A673 (cell line): ENCODE measurements around the gene ALDOC. TPM values are rescaled to one million over a fixed set of nuclear protein-coding genes. Genes with fewer than 3 reads are reported as not detected.

ENCODE experiments used
- BruUV-seq: library from RNA; stranded (reverse); fragments of 400-500 nt; replicated peaks from 2 replicates; lab custom pipeline; 2021; lab: Mats Ljungman, UMichigan
- CTCF ChIA-PET: fragments of 300-600 bp; sonication (Branson Sonifier 250); formaldehyde crosslinking; loops from one replicate; lab custom pipeline; 2022; ENCODE audit warnings: antibody characterized with exemption; lab: Charles Lee
- POLR2A ChIA-PET: fragments of 300-600 bp; sonication (Branson Sonifier 250); formaldehyde crosslinking; loops from one replicate; lab custom pipeline; 2022; ENCODE audit warnings: antibody characterized with exemption; ENCODE audit not compliant: low non-redundant PET; lab: Charles Lee
- DNase-seq: peaks from one replicate; pipeline ENCODE4 v3.0.0-alpha.2; 2015; ENCODE audit warnings: low spot score
- H3K27ac ChIP-seq: fragments of 200-600 bp; sonication (generic); 2 replicates; pipeline ENCODE4 v1.5.1; 2016; ENCODE audit warnings: mixed run types, low read depth, mild to moderate bottlenecking, mixed read lengths, antibody characterized with exemption, low read length; ENCODE audit not compliant: poor library complexity, severe bottlenecking
- H3K27me3 ChIP-seq: fragments of 200-600 bp; sonication (generic); replicated peaks from 2 replicates; pipeline ENCODE4 v1.6.1; 2017; ENCODE audit warnings: mixed run types, low read depth, mild to moderate bottlenecking, mixed read lengths, antibody characterized with exemption, low read length; ENCODE audit not compliant: insufficient read depth, poor library complexity
- H3K36me3 ChIP-seq: fragments of 200-600 bp; sonication (generic); 2 replicates; pipeline ENCODE4 v1.6.1; 2016; ENCODE audit warnings: mixed run types, mild to moderate bottlenecking, mixed read lengths, antibody characterized with exemption, low read length; ENCODE audit not compliant: insufficient read depth, poor library complexity, severe bottlenecking
- H3K4me1 ChIP-seq: fragments of 200-600 bp; sonication (generic); 2 replicates; pipeline ENCODE4 v1.6.1; 2017; ENCODE audit warnings: mixed run types, mild to moderate bottlenecking, mixed read lengths, antibody characterized with exemption, low read length; ENCODE audit not compliant: insufficient read depth, poor library complexity, severe bottlenecking
- H3K4me3 ChIP-seq: fragments of 200-600 bp; sonication (generic); 2 replicates; pipeline ENCODE4 v1.5.1; 2016; ENCODE audit warnings: low read depth, mixed run types, mild to moderate bottlenecking, mixed read lengths, low read length; ENCODE audit not compliant: poor library complexity, severe bottlenecking
- H3K9me3 ChIP-seq: fragments of 200-600 bp; sonication (generic); 2 replicates; pipeline ENCODE4 v1.6.1; 2016; ENCODE audit warnings: mixed run types, low read depth, mild to moderate bottlenecking, mixed read lengths, antibody characterized with exemption, low read length; ENCODE audit not compliant: poor library complexity, severe bottlenecking
- EZH2 ChIP-seq: fragments of 200-600 bp; sonication (generic); IDR thresholded peaks from 2 replicates; pipeline ENCODE4 v1.6.1; 2017; ENCODE audit warnings: borderline replicate concordance, low read depth, mild to moderate bottlenecking, mixed read lengths, antibody characterized with exemption, low read length; ENCODE audit not compliant: poor library complexity, severe bottlenecking
- intact Hi-C: fragments of 100-400 bp; cut with micrococcal nuclease; formaldehyde crosslinking; loops from one replicate; pipeline ENCODE4 v1.10.0; 2022; ENCODE audit not compliant: unreplicated experiment
- total RNA-seq: library from RNA; stranded (reverse); gene quantifications from 2 replicates; pipeline ENCODE4 v1.2.3, GENCODE V29; 2021
- TF ChIP-seq, protein P1 (sequence below): fragments of 300-800, 200-600 bp; sonication (generic); conservative IDR thresholded peaks from 2 replicates; pipeline ENCODE4 v1.5.1; 2017; ENCODE audit warnings: low read depth, mild to moderate bottlenecking, antibody characterized with exemption, low read length, moderate library complexity, mixed read lengths

Gene ALDOC
- total RNA-seq, 1 experiment from 2014 or later = 9.7 TPM

- peaks cover 76% of the 10 kb centered on the region for H3K36me3 ChIP-seq
These were observed 39.6 kb upstream of the ALDOC start for GRCh38 chr17:28616281-28616680.

DNA sequence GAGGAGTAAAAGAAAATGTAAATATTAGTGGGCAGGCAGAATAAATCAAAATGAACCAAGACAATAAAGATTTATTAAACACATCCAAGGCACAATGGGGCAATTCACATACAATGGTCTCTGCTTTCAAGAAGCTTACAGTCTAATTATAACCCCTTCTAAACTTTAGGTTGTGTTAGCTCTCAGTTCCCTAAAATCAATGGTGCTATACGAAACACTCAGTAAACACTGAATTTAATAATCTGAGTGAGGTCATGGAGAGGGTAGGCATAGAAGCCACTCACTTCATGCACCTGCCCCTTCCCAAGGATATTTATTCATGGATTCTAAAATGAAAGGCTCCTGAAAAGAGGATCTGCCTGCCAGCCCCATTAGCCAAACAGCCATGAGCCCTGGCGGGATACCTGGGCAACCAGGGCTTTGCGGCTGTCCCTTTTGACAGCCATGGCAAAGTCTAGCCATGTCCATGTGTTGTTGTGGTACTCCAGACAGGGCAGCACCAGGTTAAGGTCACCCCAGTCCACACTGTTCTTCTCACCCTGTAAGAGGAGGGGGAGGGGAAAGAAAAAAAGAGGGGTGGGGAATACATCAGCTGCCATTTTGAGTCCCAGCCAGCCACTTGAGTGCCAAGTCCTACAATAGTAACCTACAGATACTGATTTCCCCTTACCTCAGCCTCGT lies 38.7 kb upstream of the ALDOC start:
- no peaks in the 10 kb centered on the region for H3K9me3 ChIP-seq
- no TSS peak for BruUV-seq
- H3K27ac ChIP-seq = no peak overlapping the region
- peaks cover 67% of the 10 kb centered on the region for H3K36me3 ChIP-seq
- CTCF ChIA-PET = interaction anchor here (0.6 kb wide), 1 partner anchor 1482 kb away, joined by 3 read pairs; no protein-coding TSS in a partner anchor
- no peak overlapping the region for H3K4me3 ChIP-seq
- H3K27me3 ChIP-seq = no peaks in the 10 kb centered on the region
- intact Hi-C loops = no loop called here
- TF ChIP-seq EZH2 = no peak
- TF ChIP-seq, protein P1, sequence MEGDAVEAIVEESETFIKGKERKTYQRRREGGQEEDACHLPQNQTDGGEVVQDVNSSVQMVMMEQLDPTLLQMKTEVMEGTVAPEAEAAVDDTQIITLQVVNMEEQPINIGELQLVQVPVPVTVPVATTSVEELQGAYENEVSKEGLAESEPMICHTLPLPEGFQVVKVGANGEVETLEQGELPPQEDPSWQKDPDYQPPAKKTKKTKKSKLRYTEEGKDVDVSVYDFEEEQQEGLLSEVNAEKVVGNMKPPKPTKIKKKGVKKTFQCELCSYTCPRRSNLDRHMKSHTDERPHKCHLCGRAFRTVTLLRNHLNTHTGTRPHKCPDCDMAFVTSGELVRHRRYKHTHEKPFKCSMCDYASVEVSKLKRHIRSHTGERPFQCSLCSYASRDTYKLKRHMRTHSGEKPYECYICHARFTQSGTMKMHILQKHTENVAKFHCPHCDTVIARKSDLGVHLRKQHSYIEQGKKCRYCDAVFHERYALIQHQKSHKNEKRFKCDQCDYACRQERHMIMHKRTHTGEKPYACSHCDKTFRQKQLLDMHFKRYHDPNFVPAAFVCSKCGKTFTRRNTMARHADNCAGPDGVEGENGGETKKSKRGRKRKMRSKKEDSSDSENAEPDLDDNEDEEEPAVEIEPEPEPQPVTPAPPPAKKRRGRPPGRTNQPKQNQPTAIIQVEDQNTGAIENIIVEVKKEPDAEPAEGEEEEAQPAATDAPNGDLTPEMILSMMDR = no peak
- POLR2A ChIA-PET = no interaction called here
- no peak for DNase-seq
- no peaks in the 10 kb centered on the region for H3K4me1 ChIP-seq

More at GRCh38 chr17:28616281-28616680, 39.6 kb upstream of the ALDOC start:
- BruUV-seq = no TSS peak
- Histone ChIP-seq H3K27ac (no peak overlapping the region), H3K4me1 (no peaks in the 10 kb centered on the region), H3K4me3 (no peak overlapping the region), H3K27me3 (no peaks in the 10 kb centered on the region), H3K9me3 (no peaks in the 10 kb centered on the region)
- POLR2A ChIA-PET = no interaction called here
- no peak for TF ChIP-seq EZH2
- TF ChIP-seq, protein P1 = no peak
- DNase-seq = no peak
- CTCF ChIA-PET = no interaction called here
- intact Hi-C loops = no loop called here

- Histone ChIP-seq H3K9me3 (no peaks in the 10 kb centered on the region), H3K27me3 (no peaks in the 10 kb centered on the region), H3K27ac (no peak within 1 kb of the TSS), H3K4me1 (no peaks in the 10 kb centered on the region), H3K36me3 (peaks cover 53% of the 10 kb centered on the region), H3K4me3 (no peak within 1 kb of the TSS)
- CTCF ChIA-PET = interaction anchor here (1.2 kb wide), 1 partner anchor 15 kb away, joined by 3 read pairs; no protein-coding TSS in a partner anchor
- BruUV-seq = no TSS peak
- DNase-seq = no peak
- intact Hi-C loops = loop anchor here (1.0 kb wide), 1 partner anchor 120 kb away; no protein-coding TSS in a partner anchor
- POLR2A ChIA-PET = no interaction called here
- TF ChIP-seq EZH2 = no peak
- TF ChIP-seq, protein P1 = no peak
These were observed 37.3 kb upstream of the ALDOC start, which contains the start of gene RSKR for GRCh38 chr17:28613931-28614381. Gene RSKR, minus strand, starts transcription at chr17:28614185. Its CDS starts 24 bp downstream, at chr17:28614161.
